Mammary epithelial cell (primary cell): ENCODE measurements around the gene UQCC3.

Source experiments
- CTCF ChIP-seq, 2 donors: IDR thresholded peaks in 1 of 2; conservative IDR thresholded peaks in 1 of 2; 2 replicates each; pipeline ENCODE4 v1.5.1; 2011 to 2012; ENCODE audit warnings: inconsistent platforms in 2 of 2, low read length in 2 of 2, mild to moderate bottlenecking in 2 of 2, control low read depth in 1 of 2, low read depth in 1 of 2; ENCODE audit not compliant: insufficient read depth in 1 of 2; ENCODE audit errors: extremely low read depth in 1 of 2
- EZH2 ChIP-seq: IDR thresholded peaks from 2 replicates; pipeline ENCODE4 v1.6.1; 2012; ENCODE audit warnings: low read length, inconsistent platforms, borderline replicate concordance

DNA sequence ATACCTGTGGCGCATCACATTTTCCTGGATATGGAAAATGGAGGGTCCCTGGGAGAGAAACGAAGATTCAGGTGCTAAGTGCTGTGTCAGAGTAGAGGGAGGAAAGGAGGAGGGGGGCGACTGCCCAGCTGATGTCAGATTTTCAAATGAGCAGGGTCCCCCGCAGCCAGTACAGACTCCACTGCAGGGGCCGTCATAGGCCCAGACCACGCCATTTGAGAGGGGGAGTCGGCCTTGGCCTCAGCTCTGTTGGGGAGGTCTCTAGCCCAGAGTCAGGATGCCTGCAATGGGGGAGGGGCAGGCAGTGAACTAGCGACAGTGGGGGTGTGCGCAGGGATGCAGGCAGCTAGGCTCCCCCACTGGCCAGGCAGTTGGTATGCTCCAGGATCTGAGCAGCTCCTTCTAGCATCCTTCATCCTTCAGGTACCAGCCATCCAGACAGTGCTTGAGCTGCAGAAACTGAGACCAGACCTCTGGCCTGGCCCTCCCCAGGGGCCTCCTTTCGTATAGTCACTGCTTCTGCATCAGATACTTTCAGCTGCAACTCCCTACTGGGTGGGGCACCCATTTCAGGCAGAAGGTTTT, 35.9 kb downstream of the UQCC3 start, which contains the start of the genes BSCL2 and GNG3:
- TF ChIP-seq CTCF (conservative IDR thresholded peaks at IDR 0.05 in 1 of 2, IDR thresholded peaks at IDR 0.05 in 1 of 2; ENCODE audit: extremely low read depth in 1 of 2, insufficient read depth in 1 of 2, low read depth in 1 of 2, low read length in 2 of 2) (no peak), EZH2 (no peak)
